ENCODE data around the gene ARHGAP15.

The ARHGAP15 gene

GRCh38 chr2:143415571-143415970 is 286.4 kb downstream of the ARHGAP15 start:
- no peak overlapping the region for H3K4me2 ChIP-seq (ENCODE audit: low read length)

GRCh38 chr2:143417428-143417827 is 288.2 kb downstream of the ARHGAP15 start:
- H3K4me2 ChIP-seq (ENCODE audit: low read length): no peak overlapping the region
- H3K36me3 ChIP-seq (ENCODE audit: control insufficient read depth, low read length): no peaks in the 10 kb centered on the region
- H3K4me1 ChIP-seq (ENCODE audit: control insufficient read depth, low read length): no peaks in the 10 kb centered on the region
- H3K79me2 ChIP-seq (ENCODE audit: control insufficient read depth, low read length): no peaks in the 10 kb centered on the region
- no peaks in the 10 kb centered on the region for H3K27me3 ChIP-seq (ENCODE audit: control insufficient read depth, low read length)
- H3K27ac ChIP-seq (ENCODE audit: low read depth, low read length): no peak overlapping the region
- TF ChIP-seq EZH2phosphoT487 (IDR thresholded peaks at IDR 0.05; ENCODE audit: borderline replicate concordance, low read length): no peak
- no peak for TF ChIP-seq CTCF (IDR thresholded peaks at IDR 0.05; ENCODE audit: low read depth, low read length, poor library complexity, severe bottlenecking)
- no peaks in the 10 kb centered on the region for H4K20me1 ChIP-seq (ENCODE audit: control insufficient read depth, insufficient read depth, low read depth, low read length)
- no peaks in the 10 kb centered on the region for H3K9me2 ChIP-seq (replicated peaks; ENCODE audit: control insufficient read depth, low read length)
- H3K9me3 ChIP-seq (ENCODE audit: control insufficient read depth, insufficient read depth, low read length): no peaks in the 10 kb centered on the region
- no peaks in the 10 kb centered on the region for H3F3A ChIP-seq (ENCODE audit: control insufficient read depth, insufficient read depth)
- H3K4me3 ChIP-seq (ENCODE audit: low read length): no peak overlapping the region

More at GRCh38 chr2:143415571-143415970, 286.4 kb downstream of the ARHGAP15 start:
- Histone ChIP-seq H3K9me3 (ENCODE audit: control insufficient read depth, insufficient read depth, low read length) (no peaks in the 10 kb centered on the region), H3K4me3 (ENCODE audit: low read length) (no peak overlapping the region), H3K36me3 (ENCODE audit: control insufficient read depth, low read length) (no peaks in the 10 kb centered on the region), H3K9me2 (replicated peaks; ENCODE audit: control insufficient read depth, low read length) (no peaks in the 10 kb centered on the region), H3F3A (ENCODE audit: control insufficient read depth, insufficient read depth) (no peaks in the 10 kb centered on the region), H4K20me1 (ENCODE audit: control insufficient read depth, insufficient read depth, low read depth, low read length) (no peaks in the 10 kb centered on the region), H3K79me2 (ENCODE audit: control insufficient read depth, low read length) (no peaks in the 10 kb centered on the region), H3K4me1 (ENCODE audit: control insufficient read depth, low read length) (no peaks in the 10 kb centered on the region), H3K27ac (ENCODE audit: low read depth, low read length) (no peak overlapping the region), H3K27me3 (ENCODE audit: control insufficient read depth, low read length) (no peaks in the 10 kb centered on the region)
- TF ChIP-seq CTCF (IDR thresholded peaks at IDR 0.05; ENCODE audit: low read depth, low read length, poor library complexity, severe bottlenecking): no peak
- TF ChIP-seq EZH2phosphoT487 (IDR thresholded peaks at IDR 0.05; ENCODE audit: borderline replicate concordance, low read length): no peak

- Histone ChIP-seq H3K27me3 (ENCODE audit: control insufficient read depth, low read length) (no peaks in the 10 kb centered on the region), H4K20me1 (ENCODE audit: control insufficient read depth, insufficient read depth, low read depth, low read length) (no peaks in the 10 kb centered on the region), H3K4me1 (ENCODE audit: control insufficient read depth, low read length) (no peaks in the 10 kb centered on the region), H3K9me2 (replicated peaks; ENCODE audit: control insufficient read depth, low read length) (no peaks in the 10 kb centered on the region), H3K36me3 (ENCODE audit: control insufficient read depth, low read length) (no peaks in the 10 kb centered on the region), H3K4me2 (ENCODE audit: low read length) (no peak overlapping the region), H3F3A (ENCODE audit: control insufficient read depth, insufficient read depth) (no peaks in the 10 kb centered on the region), H3K27ac (ENCODE audit: low read depth, low read length) (no peak overlapping the region), H3K4me3 (ENCODE audit: low read length) (no peak overlapping the region), H3K9me3 (ENCODE audit: control insufficient read depth, insufficient read depth, low read length) (no peaks in the 10 kb centered on the region), H3K79me2 (ENCODE audit: control insufficient read depth, low read length) (no peaks in the 10 kb centered on the region)
- TF ChIP-seq EZH2phosphoT487 (IDR thresholded peaks at IDR 0.05; ENCODE audit: borderline replicate concordance, low read length): no peak
- TF ChIP-seq CTCF (IDR thresholded peaks at IDR 0.05; ENCODE audit: low read depth, low read length, poor library complexity, severe bottlenecking): no peak
Measured at GRCh38 chr2:143420313-143420712, 291.1 kb downstream of the ARHGAP15 start.

- Histone ChIP-seq H4K20me1 (ENCODE audit: control insufficient read depth, insufficient read depth, low read depth, low read length) (no peaks in the 10 kb centered on the region), H3K4me3 (ENCODE audit: low read length) (no peak overlapping the region), H3K36me3 (ENCODE audit: control insufficient read depth, low read length) (no peaks in the 10 kb centered on the region), H3K9me3 (ENCODE audit: control insufficient read depth, insufficient read depth, low read length) (no peaks in the 10 kb centered on the region), H3K4me1 (ENCODE audit: control insufficient read depth, low read length) (no peaks in the 10 kb centered on the region), H3K27me3 (ENCODE audit: control insufficient read depth, low read length) (no peaks in the 10 kb centered on the region), H3K79me2 (ENCODE audit: control insufficient read depth, low read length) (no peaks in the 10 kb centered on the region), H3K9me2 (replicated peaks; ENCODE audit: control insufficient read depth, low read length) (no peaks in the 10 kb centered on the region), H3K27ac (ENCODE audit: low read depth, low read length) (no peak overlapping the region), H3K4me2 (ENCODE audit: low read length) (no peak overlapping the region), H3F3A (ENCODE audit: control insufficient read depth, insufficient read depth) (no peaks in the 10 kb centered on the region)
- TF ChIP-seq CTCF (IDR thresholded peaks at IDR 0.05; ENCODE audit: low read depth, low read length, poor library complexity, severe bottlenecking) (no peak), EZH2phosphoT487 (IDR thresholded peaks at IDR 0.05; ENCODE audit: borderline replicate concordance, low read length) (no peak)
Measured at GRCh38 chr2:143422681-143423080, 293.5 kb downstream of the ARHGAP15 start.
